ENCODE results near the gene CRELD2.

CRELD2 gene

DNA sequence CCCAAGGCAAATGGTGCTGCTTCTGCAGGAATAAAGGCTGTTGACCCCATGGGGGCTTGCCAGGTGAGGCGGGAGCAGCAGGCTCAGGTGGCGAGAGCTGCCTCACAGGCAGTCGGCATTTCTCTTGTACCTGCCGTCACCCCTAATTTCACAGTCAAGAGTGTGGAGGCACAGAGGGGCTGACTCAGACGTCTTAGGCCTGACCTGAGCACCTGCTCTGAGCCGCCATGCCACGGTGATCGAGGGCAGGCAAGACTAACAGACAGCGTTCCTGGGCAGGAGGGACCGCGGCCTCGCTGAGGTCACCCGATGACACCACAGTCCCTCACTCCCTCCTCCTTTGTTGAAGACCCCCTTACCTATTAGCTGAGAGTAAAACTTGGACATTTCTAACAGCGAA lies 5.4 kb upstream of the CRELD2 start:
- no peak for DNase-seq

DNA sequence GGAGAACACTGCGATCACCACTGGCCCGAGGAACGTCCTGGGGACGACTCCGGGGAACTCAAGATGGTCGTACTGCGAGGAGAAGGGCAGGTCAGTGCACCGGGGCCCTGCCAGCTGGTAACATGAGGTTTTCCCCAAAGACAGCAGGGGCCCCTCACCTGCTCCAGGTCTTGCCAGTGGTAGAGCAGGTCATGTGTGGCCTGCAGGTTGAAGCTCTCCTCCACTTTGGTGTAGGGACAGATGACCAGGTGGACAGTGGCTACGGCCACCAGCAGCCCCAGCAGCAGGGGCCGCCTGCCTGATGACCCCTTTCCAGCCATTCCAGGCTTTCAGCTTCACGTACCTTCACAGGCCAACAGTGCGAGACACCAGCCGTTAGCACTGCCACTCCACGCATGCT lies 5.0 kb upstream of the CRELD2 start:
- DNase-seq: no peak

DNA sequence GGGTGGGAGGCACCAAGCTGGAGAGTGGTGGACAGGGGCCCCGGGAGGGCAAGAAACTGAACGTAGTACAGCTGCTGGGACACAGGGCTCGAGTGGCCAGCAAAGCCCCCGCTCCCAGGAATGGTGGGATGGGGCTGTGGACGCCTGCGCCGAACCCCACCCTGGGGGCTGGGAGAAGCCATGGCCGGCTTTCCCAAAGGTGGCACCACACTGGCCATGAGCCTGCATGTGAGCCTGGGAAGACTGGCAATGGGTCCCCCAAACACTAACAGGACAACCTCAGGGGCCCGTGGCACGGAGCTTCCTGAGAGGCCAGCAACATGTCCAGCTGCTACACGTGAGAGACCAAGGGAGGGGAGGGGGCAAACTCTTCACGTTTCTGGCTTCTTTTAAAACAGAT lies 4.2 kb upstream of the CRELD2 start:
- no peak for DNase-seq

DNA sequence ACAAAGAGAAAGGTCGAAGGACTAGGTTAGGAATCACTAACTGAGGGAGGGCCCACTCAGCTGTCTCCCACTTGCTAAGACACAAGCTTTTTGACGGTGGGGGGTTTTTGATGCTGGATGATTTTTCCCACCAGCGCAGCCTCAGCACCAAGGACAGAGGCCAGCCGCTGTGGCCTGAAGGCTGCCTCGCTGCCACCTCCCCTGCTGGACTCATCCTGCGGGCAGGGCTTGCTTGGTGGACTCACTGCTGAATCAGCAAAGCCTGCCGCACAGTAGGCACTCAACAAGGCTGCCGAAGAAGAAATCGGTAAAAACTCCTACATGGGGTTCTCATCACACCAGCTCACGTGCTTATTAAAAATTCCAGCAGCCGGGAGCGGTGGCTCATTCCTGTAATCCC lies 2.8 kb upstream of the CRELD2 start:
- DNase-seq: no peak

DNA sequence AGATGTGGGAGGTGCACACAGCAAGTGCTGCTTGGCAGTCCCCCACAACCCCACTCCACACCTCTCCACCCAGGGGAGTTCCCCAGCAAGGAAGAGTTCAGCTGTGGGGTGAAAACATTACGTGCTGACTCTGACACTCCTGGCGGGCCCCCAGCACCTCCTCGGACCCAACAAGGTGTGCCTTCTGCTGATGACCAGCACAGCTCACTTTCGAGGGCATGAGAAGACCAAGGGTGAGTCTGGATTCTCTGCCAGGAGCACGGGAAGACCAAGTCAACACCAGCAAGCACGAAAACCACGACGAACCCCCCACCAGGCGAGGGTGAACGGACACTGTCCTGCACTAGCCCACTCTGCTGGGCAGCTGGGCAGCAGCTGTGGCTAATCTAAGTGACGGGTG lies 1.6 kb upstream of the CRELD2 start:
- no peak for DNase-seq

DNA sequence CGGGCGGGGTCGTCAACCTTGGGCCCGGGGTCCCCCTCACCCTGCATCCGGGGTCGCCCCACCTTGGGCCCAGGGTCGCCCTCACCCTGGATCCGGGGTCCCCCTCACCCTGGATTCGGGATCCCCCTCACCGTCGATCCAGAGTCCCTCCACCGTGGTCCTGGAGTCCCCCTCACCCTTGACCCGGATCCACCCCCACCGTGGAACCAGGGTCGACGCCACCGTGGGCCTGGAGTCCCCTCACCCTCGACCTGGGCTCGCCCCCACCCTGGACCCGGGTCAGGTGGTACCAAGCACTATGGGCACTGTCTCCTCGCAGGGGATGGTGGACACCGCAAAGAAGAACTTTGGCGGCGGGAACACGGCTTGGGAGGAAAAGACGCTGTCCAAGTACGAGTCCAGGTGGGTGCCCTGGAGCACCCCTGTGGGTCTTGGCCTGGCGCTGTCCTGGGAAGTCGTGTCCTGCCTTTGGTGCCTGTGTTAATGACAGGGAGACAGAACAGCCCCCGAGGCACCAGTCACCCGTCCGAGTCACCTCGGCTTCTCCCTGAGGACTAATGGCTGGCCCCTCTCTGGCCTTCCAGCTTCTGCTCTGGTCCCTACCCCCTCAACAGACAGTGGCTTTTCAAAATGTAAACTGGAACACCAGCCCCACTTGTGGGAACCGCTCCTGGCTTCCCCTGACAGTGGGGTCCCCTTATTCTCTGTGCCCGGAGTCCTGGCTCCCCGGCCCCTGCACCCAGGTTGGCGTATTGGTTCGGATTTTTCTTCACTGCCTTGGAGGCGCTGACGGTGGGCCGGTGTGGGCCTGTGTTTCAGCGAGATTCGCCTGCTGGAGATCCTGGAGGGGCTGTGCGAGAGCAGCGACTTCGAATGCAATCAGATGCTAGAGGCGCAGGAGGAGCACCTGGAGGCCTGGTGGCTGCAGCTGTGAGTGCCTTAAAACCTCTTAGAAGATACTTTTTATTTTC lies 762 bp downstream of the CRELD2 start:
- DNase-seq: no peak

DNA sequence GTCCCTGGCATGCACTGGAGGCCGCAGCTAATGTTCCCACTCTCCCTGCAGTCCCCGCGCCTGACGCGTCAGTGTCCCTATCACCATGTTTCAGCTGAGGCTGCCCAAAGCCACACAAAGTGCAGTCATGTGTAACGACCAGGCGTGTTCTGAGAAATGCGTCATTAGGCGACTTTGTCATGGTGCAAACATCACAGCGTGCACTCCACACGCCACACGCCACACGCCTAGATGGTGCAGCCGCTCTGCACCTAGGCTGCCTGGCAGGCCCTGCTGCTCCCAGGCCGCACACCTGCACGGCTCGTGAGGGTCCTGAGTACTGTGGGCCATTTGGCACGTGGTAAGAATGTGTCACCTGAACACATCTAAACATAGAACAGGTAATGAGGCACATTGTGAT lies 2.4 kb downstream of the CRELD2 start:
- DNase-seq: no peak

DNA sequence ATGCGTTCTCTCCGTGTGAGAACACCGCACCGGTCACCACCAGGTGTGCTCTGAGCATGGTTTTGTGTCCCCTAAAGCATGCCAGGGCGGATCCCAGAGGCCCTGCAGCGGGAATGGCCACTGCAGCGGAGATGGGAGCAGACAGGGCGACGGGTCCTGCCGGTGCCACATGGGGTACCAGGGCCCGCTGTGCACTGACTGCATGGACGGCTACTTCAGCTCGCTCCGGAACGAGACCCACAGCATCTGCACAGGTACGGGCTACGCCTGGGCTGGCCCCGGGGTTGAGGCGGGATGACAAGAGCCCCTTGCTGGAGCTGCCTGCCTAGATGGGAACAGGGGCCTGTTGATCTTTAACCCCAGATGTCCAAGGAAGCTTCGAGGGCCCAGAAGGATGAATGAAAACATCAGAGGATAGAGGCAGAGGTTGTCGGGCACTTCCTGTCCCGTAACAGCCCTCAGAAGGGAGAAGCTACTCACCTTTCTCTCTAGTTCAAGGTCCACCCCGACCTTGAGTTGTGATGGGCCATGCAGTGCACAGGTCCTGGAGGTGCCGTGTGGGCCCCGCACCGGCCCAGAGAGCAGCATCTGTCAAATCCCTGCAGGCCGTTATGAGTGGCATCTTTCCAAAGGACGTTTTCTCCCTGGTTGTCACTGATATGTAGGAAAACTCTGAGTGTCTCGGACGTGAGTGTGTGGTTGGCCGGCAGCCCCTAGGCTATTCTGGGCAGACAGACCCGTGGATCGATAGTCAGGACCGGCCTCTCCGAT lies 3.3 kb downstream of the CRELD2 start:
- DNase-seq: no peak

DNA sequence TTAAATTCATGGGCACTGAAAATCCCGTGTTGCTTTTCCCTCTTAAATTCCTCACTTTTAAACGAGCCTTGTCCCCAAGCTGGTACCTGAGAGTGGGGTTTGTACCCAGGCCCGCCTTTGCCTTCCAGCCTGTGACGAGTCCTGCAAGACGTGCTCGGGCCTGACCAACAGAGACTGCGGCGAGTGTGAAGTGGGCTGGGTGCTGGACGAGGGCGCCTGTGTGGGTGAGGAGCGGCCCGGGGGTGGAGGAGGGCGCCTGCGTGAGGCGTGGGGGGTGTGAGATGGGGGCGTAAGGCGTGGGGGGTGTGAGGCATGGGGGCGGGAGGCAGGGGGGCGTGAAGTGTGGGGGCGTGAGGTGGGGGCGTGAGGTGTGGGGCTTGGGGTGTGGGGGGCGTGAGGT lies 4.0 kb downstream of the CRELD2 start:
- DNase-seq: no peak

DNA sequence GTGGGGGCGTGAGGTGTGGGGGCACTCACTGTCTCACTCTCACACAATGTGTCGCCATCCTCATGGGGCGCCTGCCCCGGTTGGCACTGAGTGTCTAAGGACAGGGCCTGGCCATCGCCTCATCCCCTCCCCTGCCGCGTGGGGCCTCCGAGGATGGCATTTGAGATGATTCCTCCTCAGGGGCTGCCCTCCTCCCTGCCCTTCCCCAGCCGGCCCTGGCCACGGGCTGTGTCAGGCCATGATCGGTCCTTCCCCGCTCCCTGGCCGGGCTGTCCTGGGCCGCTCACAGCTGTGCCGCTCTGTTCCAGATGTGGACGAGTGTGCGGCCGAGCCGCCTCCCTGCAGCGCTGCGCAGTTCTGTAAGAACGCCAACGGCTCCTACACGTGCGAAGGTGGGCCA lies 4.5 kb downstream of the CRELD2 start:
- DNase-seq: no peak

DNA sequence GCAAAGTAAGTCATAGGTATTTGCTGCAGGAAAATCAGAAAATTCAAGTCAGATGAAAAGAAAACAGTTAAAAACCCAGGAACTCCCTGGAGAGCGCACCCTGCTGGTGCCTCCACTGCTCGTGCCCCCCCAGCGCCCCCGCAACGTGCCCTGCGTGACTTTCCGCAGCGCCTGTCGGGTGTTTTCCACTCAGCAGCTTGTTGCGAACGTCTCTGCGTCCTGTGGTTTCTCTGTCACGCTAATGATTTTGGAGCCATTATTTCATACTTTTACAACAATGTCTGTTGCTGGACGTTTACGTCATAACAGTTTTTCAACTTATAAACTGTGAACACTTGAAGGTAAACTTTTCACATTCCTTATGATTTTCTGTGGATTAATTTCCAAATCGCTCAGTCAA lies 5.0 kb downstream of the CRELD2 start:
- no peak for DNase-seq

DNA sequence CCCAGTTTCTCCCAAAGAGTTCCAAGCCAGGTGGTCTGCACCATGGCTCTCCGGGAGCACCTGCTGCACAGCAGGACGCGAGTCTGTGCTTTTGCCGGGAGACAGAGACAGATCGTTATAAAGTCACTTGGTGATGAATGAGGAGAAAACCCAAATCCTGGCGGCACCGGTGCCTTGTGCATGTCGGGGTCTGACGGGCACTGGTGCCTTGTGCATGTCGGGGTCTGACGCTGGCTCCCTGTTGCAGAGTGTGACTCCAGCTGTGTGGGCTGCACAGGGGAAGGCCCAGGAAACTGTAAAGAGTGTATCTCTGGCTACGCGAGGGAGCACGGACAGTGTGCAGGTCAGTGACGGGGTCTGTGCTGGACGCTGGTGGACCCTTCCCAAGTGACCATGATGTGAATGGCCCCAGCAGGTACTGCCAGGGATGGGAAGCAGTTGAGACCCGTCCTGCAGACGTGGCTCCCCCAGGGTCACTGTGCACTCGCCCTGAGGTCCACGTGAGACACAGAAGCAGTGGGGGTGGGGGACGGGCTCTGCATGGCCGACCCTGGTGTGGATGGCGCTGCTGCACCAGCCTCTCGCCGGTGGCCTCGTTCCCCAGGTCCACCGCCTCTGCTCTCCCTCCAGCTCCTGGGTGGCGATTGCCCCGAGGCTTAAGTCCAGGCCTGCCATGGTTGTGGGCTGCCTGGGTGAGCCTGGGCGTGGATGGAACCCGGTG lies 5.8 kb downstream of the CRELD2 start:
- DNase-seq: no peak

DNA sequence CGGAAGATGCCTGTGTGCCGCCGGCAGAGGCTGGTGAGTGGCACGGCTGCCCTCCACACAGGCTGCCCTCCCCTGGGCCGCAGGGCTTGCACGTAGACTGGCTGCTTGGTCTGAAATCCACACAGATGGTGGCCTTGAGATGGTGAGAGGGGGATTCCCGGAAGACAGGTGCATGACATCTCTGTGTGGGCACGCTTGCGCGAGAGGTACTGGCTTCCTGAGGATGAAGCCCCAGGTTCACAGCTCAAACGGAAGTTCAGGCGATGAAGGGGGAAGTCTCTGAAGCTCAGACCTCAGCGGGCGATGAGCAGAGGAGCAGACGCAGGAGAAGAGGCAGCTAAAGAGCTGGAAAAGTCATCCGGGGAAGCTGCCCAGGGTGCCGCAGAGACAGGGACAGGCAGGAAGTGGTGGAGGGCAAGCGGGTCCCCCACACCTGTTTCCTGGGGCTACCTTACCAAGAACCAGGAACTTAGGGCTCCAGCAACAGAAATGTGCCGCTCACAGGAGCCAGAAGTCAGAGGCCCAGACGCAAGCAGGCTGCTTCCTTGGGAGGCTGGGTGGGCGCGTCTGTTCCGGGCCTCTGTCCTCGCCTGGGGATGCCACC lies 7.2 kb downstream of the CRELD2 start:
- DNase-seq: peak; percentile 61

DNA sequence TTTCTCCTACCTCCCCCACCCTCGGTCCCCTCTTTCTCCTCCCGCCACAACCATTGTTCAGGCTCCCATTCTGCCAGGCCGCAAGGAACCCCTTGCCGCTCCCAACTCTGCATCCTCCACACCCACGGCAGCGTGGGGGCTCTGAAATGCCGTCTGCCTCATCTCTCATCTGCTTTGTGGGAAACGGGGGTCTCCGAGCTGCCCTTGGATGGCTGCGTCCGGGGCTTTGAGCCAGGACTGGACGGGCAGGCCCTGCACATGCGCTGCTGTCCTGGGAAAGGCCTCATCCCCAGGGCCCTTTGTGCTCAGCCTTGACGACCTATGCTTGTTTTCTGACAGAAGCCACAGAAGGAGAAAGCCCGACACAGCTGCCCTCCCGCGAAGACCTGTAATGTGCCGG lies 8.5 kb downstream of the CRELD2 start:
- no peak for DNase-seq

DNA sequence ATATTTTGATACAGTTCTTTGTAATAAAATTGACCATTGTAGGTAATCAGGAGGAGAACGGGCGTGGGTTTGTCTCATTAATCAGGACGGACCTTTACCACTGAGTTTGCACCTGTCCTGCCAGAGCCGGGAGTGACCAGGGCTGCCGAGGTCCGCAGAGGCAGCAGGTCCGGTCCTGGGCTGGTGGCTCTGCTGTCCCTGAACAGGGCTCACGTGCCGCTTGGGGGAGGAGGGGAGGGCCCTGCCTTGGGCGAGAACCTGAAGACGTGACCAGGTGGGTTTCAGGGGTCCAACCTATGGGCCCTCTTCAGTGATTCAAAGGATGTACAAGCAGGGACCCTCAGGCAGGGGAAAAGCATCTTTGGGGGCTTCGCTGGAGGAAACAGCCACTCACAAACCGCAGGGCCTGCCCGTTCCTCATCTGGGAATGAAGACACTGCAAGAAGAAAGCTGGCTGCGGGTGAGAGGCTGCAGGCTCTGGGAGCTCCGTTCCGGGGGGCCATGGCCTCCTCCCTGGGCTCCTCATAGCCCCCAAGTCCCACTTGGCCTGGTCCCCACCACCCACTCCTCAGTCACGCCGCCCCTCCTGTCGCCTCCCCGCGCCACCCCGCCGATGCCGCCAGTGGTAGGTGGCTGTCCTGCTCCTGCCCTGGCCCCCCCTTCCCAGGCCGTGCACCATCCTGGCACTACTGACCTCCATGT lies 9.2 kb downstream of the CRELD2 start:
- DNase-seq: no peak

DNA sequence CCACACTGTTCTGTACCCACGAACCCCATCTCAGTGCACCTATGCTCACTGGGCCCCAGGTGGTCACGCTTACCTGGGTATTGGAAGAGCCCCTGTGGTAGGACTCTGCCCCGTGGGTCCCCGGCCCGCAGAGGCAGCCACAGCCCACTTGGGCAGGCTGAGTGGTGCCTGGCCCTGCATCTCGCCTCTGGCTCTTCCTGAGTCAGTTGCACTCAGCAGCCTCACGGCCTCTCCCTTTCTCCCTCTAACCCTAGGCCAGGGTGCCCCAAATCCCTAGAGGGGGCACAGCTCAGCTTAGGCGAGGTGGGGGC lies 9.7 kb downstream of the CRELD2 start:
- DNase-seq: no peak

DNA sequence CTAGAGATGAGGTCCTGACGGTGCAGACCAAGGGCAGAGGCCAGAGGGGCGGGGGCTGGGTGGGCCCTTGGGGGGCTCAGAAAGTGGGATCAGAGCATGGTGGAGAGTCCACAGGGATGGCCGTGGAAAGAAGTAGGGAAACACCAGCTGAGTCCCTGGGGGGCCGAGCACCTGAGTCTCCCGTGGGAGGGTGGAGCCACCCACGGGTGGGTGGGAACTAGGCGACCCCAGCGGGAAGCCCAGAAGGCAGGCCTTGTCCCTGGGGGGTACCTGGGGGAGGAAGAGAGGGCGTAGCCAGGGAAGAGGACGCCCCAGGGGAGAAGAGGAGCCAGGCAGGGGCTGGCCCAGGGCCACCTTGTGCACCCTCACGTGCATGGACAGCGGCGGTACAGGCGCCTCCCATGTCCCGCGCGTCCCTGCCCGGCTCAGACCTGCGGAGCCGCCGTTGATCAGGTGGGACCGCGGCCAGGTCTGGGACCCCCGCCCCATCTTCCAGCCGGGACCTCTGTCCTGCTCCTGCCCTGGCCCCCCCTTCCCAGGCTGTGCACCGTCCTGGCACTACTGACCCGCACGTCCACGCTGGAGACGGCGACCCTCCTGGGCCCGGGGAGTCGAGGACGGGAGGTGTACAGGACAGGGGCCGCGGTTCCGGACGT lies 10.2 kb downstream of the CRELD2 start:
- no peak for DNase-seq

DNA sequence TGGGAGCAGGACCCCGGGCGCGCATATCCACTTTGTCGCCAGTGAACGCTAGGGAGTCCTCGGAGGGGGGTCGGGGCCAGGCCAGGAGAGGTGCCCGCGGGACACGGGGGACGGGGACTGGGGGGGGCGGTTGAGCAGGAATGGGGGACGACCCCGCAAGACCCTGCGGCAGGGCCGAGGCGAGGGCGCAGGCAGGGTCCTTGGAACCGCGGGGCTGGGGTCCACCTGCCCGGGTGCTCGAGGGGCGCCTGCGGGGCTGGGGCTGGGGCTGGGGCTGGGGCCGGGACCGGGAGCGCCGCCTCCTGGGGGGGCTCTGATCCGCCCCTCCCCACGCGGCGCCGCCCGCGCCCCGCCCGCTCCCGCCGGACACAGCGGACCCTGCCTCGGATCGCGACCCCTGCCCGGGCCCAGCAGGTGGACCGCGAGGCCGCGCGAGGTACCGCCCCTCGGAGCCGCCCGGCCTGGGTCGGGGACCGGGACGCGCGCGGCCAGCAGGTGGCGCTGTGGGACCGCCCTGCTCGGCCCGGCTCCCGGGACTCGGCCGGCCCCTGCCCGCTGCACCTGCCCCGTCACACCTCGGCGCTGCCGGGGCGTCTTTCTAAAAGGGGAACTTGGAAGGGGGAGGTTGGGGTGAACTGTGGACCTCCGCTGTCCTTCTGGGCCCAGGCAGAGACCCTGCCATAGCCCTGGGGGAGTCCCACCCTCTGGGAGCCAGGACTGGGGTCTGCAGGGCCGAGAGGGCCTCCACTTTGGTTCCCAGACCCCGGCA lies 11.0 kb downstream of the CRELD2 start:
- DNase-seq: peak; percentile 73

DNA sequence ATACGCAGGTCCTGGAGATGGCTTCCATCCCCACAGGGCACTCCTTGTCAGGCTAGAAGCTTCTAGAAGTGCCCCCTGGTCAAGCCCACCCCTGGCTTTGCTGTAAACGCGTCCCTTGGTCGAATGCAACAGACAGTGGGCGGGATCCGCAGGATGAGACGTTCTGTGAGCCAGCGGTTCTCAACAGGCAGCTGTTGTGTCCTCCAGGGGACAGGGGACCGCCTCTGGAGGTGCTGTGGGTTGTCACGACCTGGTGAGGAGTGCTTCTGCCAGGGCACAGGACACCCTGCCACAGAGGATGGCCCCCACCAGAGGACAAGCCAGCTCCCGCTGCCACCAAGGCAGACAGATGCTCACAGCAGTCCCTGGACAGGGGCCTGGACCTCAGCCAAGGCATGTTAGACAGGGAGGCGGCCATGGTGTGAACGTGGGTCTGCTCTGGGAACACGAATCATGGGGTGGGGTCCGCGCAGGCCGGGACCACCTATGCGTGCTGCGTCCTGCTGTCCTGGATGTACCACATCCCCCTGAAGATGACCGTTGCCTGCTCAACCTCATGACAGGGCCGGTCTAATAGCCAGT lies 11.7 kb downstream of the CRELD2 start:
- no peak for DNase-seq

DNA sequence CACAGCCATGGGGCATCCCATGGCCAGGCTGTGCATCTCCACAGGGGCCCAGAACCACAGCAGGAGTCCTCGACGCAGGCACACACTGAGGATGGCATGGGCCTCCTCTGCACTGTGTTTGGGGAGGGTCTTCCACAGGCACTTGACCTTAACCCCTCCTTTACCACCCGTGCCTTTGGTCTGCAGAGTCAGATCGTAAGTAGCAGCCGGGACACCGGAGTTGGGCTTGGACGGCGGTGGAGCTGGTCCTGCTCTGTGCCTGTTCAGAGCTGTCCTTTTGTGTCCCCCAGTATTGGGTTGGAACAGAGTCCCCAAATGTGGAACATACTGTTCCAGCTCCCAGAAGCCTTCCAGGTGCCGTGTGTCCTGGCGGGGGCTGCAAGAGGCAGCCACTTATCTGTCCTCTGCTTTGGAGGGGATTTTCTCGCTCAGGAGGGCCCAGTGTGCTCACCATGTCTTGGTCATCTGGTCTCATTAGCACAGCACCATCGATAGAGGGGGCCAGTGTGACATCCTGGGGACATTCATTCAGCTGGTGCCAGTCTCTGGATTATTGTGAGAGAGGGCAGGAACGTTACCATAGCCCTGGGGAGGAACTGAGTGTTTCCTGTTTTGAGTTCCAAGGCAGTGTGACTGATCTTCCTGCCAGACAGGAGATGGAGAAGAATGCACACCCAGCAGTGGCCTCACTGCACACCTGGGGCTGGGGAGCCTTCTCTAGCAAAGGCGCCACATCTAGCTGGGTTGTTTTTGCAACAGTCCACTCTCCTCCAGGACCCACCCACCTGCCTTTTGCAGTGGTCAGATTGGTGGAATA lies 12.4 kb downstream of the CRELD2 start:
- DNase-seq: peak; percentile 32

Data from activated T-cell treated with anti-CD3 and anti-CD28 coated beads for 4 hours (primary cell).